Bronchial epithelial cell (primary cell): ENCODE results near the gene ARHGAP42. TPM values are rescaled to one million over a fixed set of nuclear protein-coding genes. Genes with fewer than 3 reads are reported as not detected.

Experiments
- DNase-seq: peaks from one replicate; pipeline ENCODE4 v3.0.0-alpha.2; 2010; ENCODE audit warnings: low read depth
- FAIRE-seq: peaks from 2 replicates; lab custom pipeline; 2011; peaks lifted over from hg19 to GRCh38; lab: Jason Lieb, UNC
- H3K27me3 ChIP-seq: 2 replicates; pipeline ENCODE4 v1.5.1; 2011; ENCODE audit warnings: low read length; ENCODE audit not compliant: control insufficient read depth, insufficient read depth
- H3K36me3 ChIP-seq: 2 replicates; pipeline ENCODE4 v1.5.1; 2011; ENCODE audit warnings: low read length; ENCODE audit not compliant: control insufficient read depth, insufficient read depth
- H3K4me3 ChIP-seq: 2 replicates; pipeline ENCODE4 v1.5.1; 2011; ENCODE audit warnings: mild to moderate bottlenecking, low read depth, low read length, control low read depth
- total RNA-seq: library from RNA; depleted of rRNA; stranded (reverse); fragments of >200 nt; gene quantifications from 2 replicates; pipeline ENCODE4 v1.2.1, GENCODE V29; 2014
- TF ChIP-seq, protein P1 (sequence below): IDR thresholded peaks from 2 replicates; pipeline ENCODE4 v1.5.1; 2011; ENCODE audit warnings: mild to moderate bottlenecking, moderate library complexity, low read length, control low read depth, inconsistent platforms; ENCODE audit not compliant: insufficient read depth, severe bottlenecking

Gene ARHGAP42
- total RNA-seq, 1 donor from 2014 or later: 5.3 TPM

DNA sequence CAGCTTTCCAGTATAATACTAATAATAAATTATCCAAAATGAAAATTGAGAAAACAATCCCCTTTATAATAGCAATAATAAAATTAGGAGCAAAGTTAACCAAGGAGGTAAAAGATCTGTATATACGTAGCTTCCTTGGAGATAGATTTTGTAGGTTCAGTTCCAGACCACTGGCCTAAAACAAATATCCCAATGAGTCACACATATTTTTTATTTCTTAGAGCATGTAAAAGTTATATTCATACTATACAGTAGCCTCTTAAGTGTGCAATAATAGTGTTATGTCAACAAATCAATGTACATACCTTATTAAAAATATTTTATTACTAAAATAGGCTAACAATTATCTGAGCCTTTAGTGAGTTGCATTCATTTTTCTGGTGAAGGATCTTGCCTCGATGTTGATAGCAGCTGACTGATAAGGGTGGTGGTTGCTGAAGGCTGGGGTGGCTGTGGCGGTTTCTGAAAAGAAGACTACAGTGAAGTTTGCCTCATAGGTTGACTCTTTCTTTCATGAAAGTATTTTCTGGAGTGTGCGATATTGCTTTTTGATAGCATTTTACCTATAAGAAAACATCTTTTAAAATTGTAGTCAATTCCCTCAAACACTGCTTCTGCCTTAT is 178.5 kb downstream of the ARHGAP42 start:
- Histone ChIP-seq H3K36me3 (no peaks in the 10 kb centered on the region), H3K4me3 (no peak overlapping the region), H3K27me3 (no peaks in the 10 kb centered on the region)
- FAIRE-seq: no peak
- TF ChIP-seq, protein P1, sequence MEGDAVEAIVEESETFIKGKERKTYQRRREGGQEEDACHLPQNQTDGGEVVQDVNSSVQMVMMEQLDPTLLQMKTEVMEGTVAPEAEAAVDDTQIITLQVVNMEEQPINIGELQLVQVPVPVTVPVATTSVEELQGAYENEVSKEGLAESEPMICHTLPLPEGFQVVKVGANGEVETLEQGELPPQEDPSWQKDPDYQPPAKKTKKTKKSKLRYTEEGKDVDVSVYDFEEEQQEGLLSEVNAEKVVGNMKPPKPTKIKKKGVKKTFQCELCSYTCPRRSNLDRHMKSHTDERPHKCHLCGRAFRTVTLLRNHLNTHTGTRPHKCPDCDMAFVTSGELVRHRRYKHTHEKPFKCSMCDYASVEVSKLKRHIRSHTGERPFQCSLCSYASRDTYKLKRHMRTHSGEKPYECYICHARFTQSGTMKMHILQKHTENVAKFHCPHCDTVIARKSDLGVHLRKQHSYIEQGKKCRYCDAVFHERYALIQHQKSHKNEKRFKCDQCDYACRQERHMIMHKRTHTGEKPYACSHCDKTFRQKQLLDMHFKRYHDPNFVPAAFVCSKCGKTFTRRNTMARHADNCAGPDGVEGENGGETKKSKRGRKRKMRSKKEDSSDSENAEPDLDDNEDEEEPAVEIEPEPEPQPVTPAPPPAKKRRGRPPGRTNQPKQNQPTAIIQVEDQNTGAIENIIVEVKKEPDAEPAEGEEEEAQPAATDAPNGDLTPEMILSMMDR: no peak
- no peak for DNase-seq

DNA sequence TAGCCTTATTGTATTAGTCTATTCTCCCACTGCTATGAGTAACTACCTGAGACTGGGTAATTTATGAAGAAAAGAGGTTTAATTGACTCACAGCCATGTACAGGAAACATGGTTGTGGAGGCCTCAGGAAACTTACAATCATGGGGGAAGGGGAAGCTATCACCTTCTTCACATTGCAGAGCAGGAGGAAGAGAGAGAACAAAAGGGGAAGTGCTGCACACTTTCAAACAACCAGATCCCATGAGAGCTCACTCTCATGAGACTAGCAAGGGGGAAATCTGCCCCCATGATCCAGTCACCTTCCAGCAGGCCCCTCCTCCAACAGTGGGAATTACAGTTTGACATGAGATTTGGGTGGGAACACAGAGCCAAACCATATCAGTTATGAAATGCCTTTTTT is 179.4 kb downstream of the ARHGAP42 start:
- H3K27me3 ChIP-seq: no peaks in the 10 kb centered on the region
- TF ChIP-seq, protein P1: no peak
- no peak for FAIRE-seq

DNA sequence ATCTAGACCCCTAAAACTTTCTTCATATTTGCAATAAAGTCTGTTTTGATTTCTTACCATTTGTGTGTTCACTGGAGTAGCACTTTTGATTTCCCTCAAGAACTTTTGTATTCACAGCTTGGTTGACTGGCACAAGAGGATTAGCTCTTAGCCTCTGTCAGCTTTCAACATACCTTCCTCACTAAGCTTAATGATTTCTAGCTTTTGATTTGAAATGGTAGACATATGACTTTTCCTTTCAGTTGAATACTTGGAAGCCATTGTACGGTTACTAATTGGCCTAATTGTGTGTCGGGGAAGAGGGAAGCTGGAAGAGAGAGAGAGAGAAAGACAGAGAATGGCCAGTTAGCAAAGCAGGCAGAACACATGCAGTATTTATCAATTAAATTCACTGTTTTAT is 180.5 kb downstream of the ARHGAP42 start:
- TF ChIP-seq, protein P1: no peak
- H3K27me3 ChIP-seq: no peaks in the 10 kb centered on the region
- no peaks in the 10 kb centered on the region for H3K36me3 ChIP-seq
- no peak overlapping the region for H3K4me3 ChIP-seq
- no peak for FAIRE-seq
- DNase-seq: no peak

More for the DNA sequence above, 179.4 kb downstream of the ARHGAP42 start:
- Histone ChIP-seq H3K36me3 (no peaks in the 10 kb centered on the region), H3K4me3 (no peak overlapping the region)
- DNase-seq: no peak

DNA sequence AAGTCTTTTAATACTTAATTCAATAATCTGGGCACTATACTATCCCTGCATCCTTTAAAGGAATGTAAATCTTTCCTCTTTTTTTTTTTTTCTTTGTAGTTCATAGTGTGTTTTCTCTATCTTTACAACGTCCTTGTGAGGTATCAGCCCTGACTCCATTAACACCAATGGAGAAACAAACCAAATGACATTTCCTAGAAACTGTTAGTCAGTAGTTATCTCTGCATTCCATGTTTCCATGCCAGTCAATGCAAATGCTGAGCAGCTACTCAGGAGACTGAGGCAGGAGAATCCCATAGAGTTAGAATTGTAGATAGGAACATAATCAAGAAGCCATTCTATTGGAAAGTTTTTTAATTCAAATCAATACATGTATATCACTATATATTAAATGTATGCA is 182.2 kb downstream of the ARHGAP42 start:
- no peak overlapping the region for H3K4me3 ChIP-seq
- H3K27me3 ChIP-seq: no peaks in the 10 kb centered on the region
- TF ChIP-seq, protein P1: no peak
- FAIRE-seq (no peak), DNase-seq (no peak)
- H3K36me3 ChIP-seq: no peaks in the 10 kb centered on the region

DNA sequence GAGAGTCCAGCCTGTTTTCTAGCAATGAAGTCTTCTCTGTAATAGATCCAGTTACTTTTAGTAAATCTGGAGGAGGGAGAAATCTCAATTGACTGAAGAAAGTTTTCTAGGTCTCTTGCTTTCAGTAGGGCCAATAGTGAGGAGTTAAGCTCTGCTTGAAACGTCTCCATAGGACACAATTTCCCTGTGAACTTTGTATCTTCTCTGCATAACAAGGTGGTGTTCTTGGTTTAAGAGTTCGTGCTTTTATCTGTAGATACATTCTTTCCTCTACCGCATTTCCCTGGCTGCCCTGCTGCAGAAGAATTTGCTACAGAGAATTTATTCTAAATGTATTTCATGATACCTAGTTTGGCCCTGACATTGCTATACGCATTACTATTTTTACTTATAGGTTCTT is 183.1 kb downstream of the ARHGAP42 start:
- H3K4me3 ChIP-seq: no peak overlapping the region
- H3K27me3 ChIP-seq: no peaks in the 10 kb centered on the region
- TF ChIP-seq, protein P1: no peak
- no peaks in the 10 kb centered on the region for H3K36me3 ChIP-seq
- FAIRE-seq (no peak), DNase-seq (no peak)
